ENCODE measurements around the gene PPAN.

The PPAN gene

GRCh38 chr19:10107254-10107653 is 1.1 kb downstream of the PPAN start:
- TF ChIP-seq CTCF (IDR thresholded peaks at IDR 0.05; ENCODE audit: low read depth, low read length, poor library complexity, severe bottlenecking) (no peak), EZH2phosphoT487 (IDR thresholded peaks at IDR 0.05; ENCODE audit: borderline replicate concordance, low read length) (no peak)
- Histone ChIP-seq H3K4me2 (ENCODE audit: low read length) (peak overlapping the region; percentile 77), H3K36me3 (ENCODE audit: control insufficient read depth, low read length) (peaks cover 55% of the 10 kb centered on the region), H3K79me2 (ENCODE audit: control insufficient read depth, low read length) (peaks cover 45% of the 10 kb centered on the region), H3K9me3 (ENCODE audit: control insufficient read depth, insufficient read depth, low read length) (no peaks in the 10 kb centered on the region), H3K27ac (ENCODE audit: low read depth, low read length) (peak overlapping the region; percentile 96), H3K4me3 (ENCODE audit: low read length) (peak overlapping the region; percentile 86), H3K27me3 (ENCODE audit: control insufficient read depth, low read length) (no peaks in the 10 kb centered on the region), H3K9me2 (replicated peaks; ENCODE audit: control insufficient read depth, low read length) (no peaks in the 10 kb centered on the region), H4K20me1 (ENCODE audit: control insufficient read depth, insufficient read depth, low read depth, low read length) (no peaks in the 10 kb centered on the region), H3F3A (ENCODE audit: control insufficient read depth, insufficient read depth) (peaks cover 67% of the 10 kb centered on the region), H3K4me1 (ENCODE audit: control insufficient read depth, low read length) (peaks cover 84% of the 10 kb centered on the region)

- Histone ChIP-seq H4K20me1 (ENCODE audit: control insufficient read depth, insufficient read depth, low read depth, low read length) (no peaks in the 10 kb centered on the region), H3K4me1 (ENCODE audit: control insufficient read depth, low read length) (peaks cover 84% of the 10 kb centered on the region), H3K36me3 (ENCODE audit: control insufficient read depth, low read length) (peaks cover 57% of the 10 kb centered on the region), H3K27ac (ENCODE audit: low read depth, low read length) (peak overlapping the region; percentile 96), H3K27me3 (ENCODE audit: control insufficient read depth, low read length) (no peaks in the 10 kb centered on the region), H3F3A (ENCODE audit: control insufficient read depth, insufficient read depth) (peaks cover 70% of the 10 kb centered on the region), H3K4me3 (ENCODE audit: low read length) (peak overlapping the region; percentile 86), H3K9me3 (ENCODE audit: control insufficient read depth, insufficient read depth, low read length) (no peaks in the 10 kb centered on the region), H3K9me2 (replicated peaks; ENCODE audit: control insufficient read depth, low read length) (no peaks in the 10 kb centered on the region), H3K4me2 (ENCODE audit: low read length) (peak overlapping the region; percentile 77), H3K79me2 (ENCODE audit: control insufficient read depth, low read length) (peaks cover 45% of the 10 kb centered on the region)
- TF ChIP-seq CTCF (IDR thresholded peaks at IDR 0.05; ENCODE audit: low read depth, low read length, poor library complexity, severe bottlenecking) = no peak
- TF ChIP-seq EZH2phosphoT487 (IDR thresholded peaks at IDR 0.05; ENCODE audit: borderline replicate concordance, low read length) = no peak
Measured at GRCh38 chr19:10107817-10108367, 1.7 kb downstream of the PPAN start.

GRCh38 chr19:10109528-10109927 is 3.4 kb downstream of the PPAN start:
- Histone ChIP-seq H4K20me1 (ENCODE audit: control insufficient read depth, insufficient read depth, low read depth, low read length) (no peaks in the 10 kb centered on the region), H3K27me3 (ENCODE audit: control insufficient read depth, low read length) (no peaks in the 10 kb centered on the region), H3F3A (ENCODE audit: control insufficient read depth, insufficient read depth) (peaks cover 58% of the 10 kb centered on the region), H3K79me2 (ENCODE audit: control insufficient read depth, low read length) (peaks cover 40% of the 10 kb centered on the region), H3K27ac (ENCODE audit: low read depth, low read length) (no peak overlapping the region), H3K4me2 (ENCODE audit: low read length) (no peak overlapping the region), H3K4me1 (ENCODE audit: control insufficient read depth, low read length) (peaks cover 74% of the 10 kb centered on the region), H3K4me3 (ENCODE audit: low read length) (no peak overlapping the region), H3K9me3 (ENCODE audit: control insufficient read depth, insufficient read depth, low read length) (no peaks in the 10 kb centered on the region), H3K36me3 (ENCODE audit: control insufficient read depth, low read length) (peaks cover 67% of the 10 kb centered on the region), H3K9me2 (replicated peaks; ENCODE audit: control insufficient read depth, low read length) (no peaks in the 10 kb centered on the region)
- TF ChIP-seq CTCF (IDR thresholded peaks at IDR 0.05; ENCODE audit: low read depth, low read length, poor library complexity, severe bottlenecking) (no peak), EZH2phosphoT487 (IDR thresholded peaks at IDR 0.05; ENCODE audit: borderline replicate concordance, low read length) (no peak)
